ENCODE measurements around the gene INTS1.

DNA sequence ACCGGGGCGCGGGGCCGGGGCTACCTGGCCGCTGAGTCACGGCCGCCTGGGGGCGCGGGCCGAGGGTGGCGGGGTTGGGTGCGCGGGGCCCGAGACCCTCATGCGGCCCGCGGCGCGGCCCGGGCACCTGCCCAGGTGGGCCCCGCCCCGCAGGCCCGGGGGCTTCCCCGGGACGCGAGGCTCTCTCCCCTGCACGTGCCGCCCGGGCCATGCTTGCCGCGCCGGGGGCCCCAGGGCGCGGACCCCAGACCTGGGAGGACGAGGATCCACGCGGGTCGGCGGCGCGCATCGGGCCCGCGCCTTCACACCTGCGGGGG lies 26.7 kb upstream of the INTS1 start:
- TF ChIP-seq CTCF (IDR thresholded peaks at IDR 0.05): no peak
- TF ChIP-seq POLR2AphosphoS5 (IDR thresholded peaks at IDR 0.05): no peak
- no peak for TF ChIP-seq POLR2A (IDR thresholded peaks at IDR 0.05)
- no peak for TF ChIP-seq EP300 (IDR thresholded peaks at IDR 0.05)
